ENCODE measurements around the gene KLHL30.

The KLHL30 gene

DNA sequence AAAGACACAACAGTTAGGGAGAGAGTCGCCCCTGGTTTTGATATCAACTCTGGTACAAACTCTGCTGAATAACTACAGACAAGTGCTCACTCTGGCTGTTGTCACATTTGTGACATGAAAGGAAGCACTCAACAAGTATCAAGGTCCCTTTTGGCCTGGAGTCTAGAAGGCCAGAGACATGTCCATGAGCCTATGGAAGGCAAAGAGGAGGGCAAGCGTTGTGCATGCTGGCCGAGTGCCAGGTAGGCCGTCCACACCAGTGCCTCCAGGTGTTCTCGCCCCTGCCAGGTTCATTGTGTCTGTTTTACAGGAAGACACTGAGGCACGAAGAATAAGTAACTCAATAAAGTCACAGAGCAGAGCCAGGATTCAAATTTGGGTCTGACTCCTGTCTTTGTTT is 43.9 kb downstream of the KLHL30 start:
- no peak for DNase-seq (ENCODE audit: low read depth, low spot score)
- TF ChIP-seq, protein P1, sequence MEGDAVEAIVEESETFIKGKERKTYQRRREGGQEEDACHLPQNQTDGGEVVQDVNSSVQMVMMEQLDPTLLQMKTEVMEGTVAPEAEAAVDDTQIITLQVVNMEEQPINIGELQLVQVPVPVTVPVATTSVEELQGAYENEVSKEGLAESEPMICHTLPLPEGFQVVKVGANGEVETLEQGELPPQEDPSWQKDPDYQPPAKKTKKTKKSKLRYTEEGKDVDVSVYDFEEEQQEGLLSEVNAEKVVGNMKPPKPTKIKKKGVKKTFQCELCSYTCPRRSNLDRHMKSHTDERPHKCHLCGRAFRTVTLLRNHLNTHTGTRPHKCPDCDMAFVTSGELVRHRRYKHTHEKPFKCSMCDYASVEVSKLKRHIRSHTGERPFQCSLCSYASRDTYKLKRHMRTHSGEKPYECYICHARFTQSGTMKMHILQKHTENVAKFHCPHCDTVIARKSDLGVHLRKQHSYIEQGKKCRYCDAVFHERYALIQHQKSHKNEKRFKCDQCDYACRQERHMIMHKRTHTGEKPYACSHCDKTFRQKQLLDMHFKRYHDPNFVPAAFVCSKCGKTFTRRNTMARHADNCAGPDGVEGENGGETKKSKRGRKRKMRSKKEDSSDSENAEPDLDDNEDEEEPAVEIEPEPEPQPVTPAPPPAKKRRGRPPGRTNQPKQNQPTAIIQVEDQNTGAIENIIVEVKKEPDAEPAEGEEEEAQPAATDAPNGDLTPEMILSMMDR (IDR thresholded peaks at IDR 0.05; ENCODE audit: insufficient read depth, low read length, missing control alignments) = no peak
- no peak overlapping the region for H3K4me3 ChIP-seq (ENCODE audit: low read depth, low read length)
- ChIA-PET CTCF (interaction anchor here (1.0 kb wide), 1 partner anchor 9 kb away, joined by 3 read pairs; no protein-coding TSS in a partner anchor), POLR2A (interaction anchor here (0.6 kb wide), 1 partner anchor 11 kb away, joined by 3 read pairs; no protein-coding TSS in a partner anchor)

DNA sequence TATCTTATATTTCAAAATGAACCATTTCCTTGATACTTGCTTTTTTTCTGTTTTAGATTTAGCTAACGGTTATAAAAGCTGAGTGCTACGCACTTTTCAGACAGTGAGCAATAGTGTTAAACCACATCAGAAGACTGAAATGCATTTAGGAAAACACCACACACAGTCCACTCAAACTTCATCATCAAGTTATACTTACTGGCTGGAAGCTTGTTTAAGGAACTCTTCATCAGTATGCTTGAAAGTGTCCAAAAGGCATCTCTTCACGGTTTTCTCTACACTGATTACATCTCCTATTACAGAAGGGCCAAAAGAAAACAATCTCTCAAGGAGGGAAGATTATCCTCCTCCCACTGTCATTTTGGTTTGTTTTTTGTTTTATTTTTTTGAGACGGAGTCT is 45.4 kb downstream of the KLHL30 start:
- DNase-seq (ENCODE audit: low read depth, low spot score) = no peak
- TF ChIP-seq, protein P1 (IDR thresholded peaks at IDR 0.05; ENCODE audit: insufficient read depth, low read length, missing control alignments) = no peak
- CTCF ChIA-PET = interaction anchor here (1.3 kb wide), 1 partner anchor 79 kb away, joined by 4 read pairs; no protein-coding TSS in a partner anchor
- no peak overlapping the region for H3K4me3 ChIP-seq (ENCODE audit: low read depth, low read length)
- POLR2A ChIA-PET = no interaction called here

- H3K4me3 ChIP-seq (ENCODE audit: low read depth, low read length) = no peak overlapping the region
- TF ChIP-seq, protein P1 (IDR thresholded peaks at IDR 0.05; ENCODE audit: insufficient read depth, low read length, missing control alignments) = no peak
- DNase-seq (ENCODE audit: low read depth, low spot score) = no peak
- POLR2A ChIA-PET = no interaction called here
- CTCF ChIA-PET = interaction anchor here (0.9 kb wide), 1 partner anchor 11 kb away, joined by 3 read pairs; no protein-coding TSS in a partner anchor
Observed at GRCh38 chr2:238187618-238188548, 49.4 kb downstream of the KLHL30 start.

GRCh38 chr2:238190445-238190844 is 52.0 kb downstream of the KLHL30 start:
- no peak overlapping the region for H3K4me3 ChIP-seq (ENCODE audit: low read depth, low read length)
- ChIA-PET POLR2A (no interaction called here), CTCF (interaction anchor here (0.9 to 1.4 kb wide), 3 partner anchors 12 to 266 kb away, joined by 3 to 4 read pairs (median 3); no protein-coding TSS in a partner anchor)
- TF ChIP-seq, protein P1 (IDR thresholded peaks at IDR 0.05; ENCODE audit: insufficient read depth, low read length, missing control alignments) = no peak
- DNase-seq (ENCODE audit: low read depth, low spot score) = no peak
